ENCODE measurements around the gene SDCBP2.

Gene SDCBP2

GRCh38 chr20:1313236-1313964, 15.5 kb downstream of the SDCBP2 start:
- peak; percentile 53 to 61 for DNase-seq (ENCODE audit: low read depth in 2 of 2)

- no peak for DNase-seq (ENCODE audit: low read depth in 2 of 2)
Measured at GRCh38 chr20:1312904-1313235, 16.1 kb downstream of the SDCBP2 start.

GRCh38 chr20:1312308-1312707, 16.6 kb downstream of the SDCBP2 start:
- DNase-seq (ENCODE audit: low read depth in 2 of 2), result no peak

GRCh38 chr20:1310506-1311190, 18.3 kb downstream of the SDCBP2 start:
- DNase-seq (ENCODE audit: low read depth in 2 of 2), result no peak

- no peak for DNase-seq (ENCODE audit: low read depth in 2 of 2)
Measured at GRCh38 chr20:1310071-1310470, 18.9 kb downstream of the SDCBP2 start.

GRCh38 chr20:1309439-1309847, 19.5 kb downstream of the SDCBP2 start:
- DNase-seq (ENCODE audit: low read depth in 2 of 2), result no peak

- no peak for DNase-seq (ENCODE audit: low read depth in 2 of 2)
Measured at GRCh38 chr20:1308702-1309095, 20.2 kb downstream of the SDCBP2 start.

- DNase-seq (ENCODE audit: low read depth in 2 of 2), result no peak
Measured at GRCh38 chr20:1308067-1308701, 20.8 kb downstream of the SDCBP2 start.

- DNase-seq (ENCODE audit: low read depth in 2 of 2), result no peak
Measured at GRCh38 chr20:1307571-1307971, 21.4 kb downstream of the SDCBP2 start.

GRCh38 chr20:1307171-1307570, 21.8 kb downstream of the SDCBP2 start:
- no peak for DNase-seq (ENCODE audit: low read depth in 2 of 2)

- no peak for DNase-seq (ENCODE audit: low read depth in 2 of 2)
Measured at GRCh38 chr20:1306316-1307135, 22.4 kb downstream of the SDCBP2 start.

- DNase-seq (ENCODE audit: low read depth in 2 of 2), result no peak
Measured at GRCh38 chr20:1305712-1306111, 23.2 kb downstream of the SDCBP2 start.

GRCh38 chr20:1304710-1305515, 24.0 kb downstream of the SDCBP2 start:
- no peak for DNase-seq (ENCODE audit: low read depth in 2 of 2)

GRCh38 chr20:1302685-1303541, 26.0 kb downstream of the SDCBP2 start:
- no peak for DNase-seq (ENCODE audit: low read depth in 2 of 2)

- DNase-seq (ENCODE audit: low read depth in 2 of 2), result peak; percentile 29 to 32
Measured at GRCh38 chr20:1301031-1301529, 27.9 kb downstream of the SDCBP2 start.

GRCh38 chr20:1300083-1300840, 28.7 kb downstream of the SDCBP2 start:
- DNase-seq (ENCODE audit: low read depth in 2 of 2), result no peak

- peak; percentile 19 to 41 for DNase-seq (ENCODE audit: low read depth in 2 of 2)
Measured at GRCh38 chr20:1299522-1299921, 29.4 kb downstream of the SDCBP2 start.

- DNase-seq (ENCODE audit: low read depth in 2 of 2), result no peak
Measured at GRCh38 chr20:1298888-1299511, 29.9 kb downstream of the SDCBP2 start.

- DNase-seq (ENCODE audit: low read depth in 2 of 2), result no peak
Measured at GRCh38 chr20:1298166-1298565, 30.8 kb downstream of the SDCBP2 start.

Data from stimulated activated CD4-positive, alpha-beta T cell treated with anti-CD3 and anti-CD28 coated beads, Interleukin-4, amount 100 ng/mL, for 48 hours (primary cell).